HG03280 (cell line): ENCODE results near the gene GOLGA3.
"Not testable (repeated sequence)": the region's sequence is repeated elsewhere in the genome, so short reads cannot be mapped to it uniquely, and the experiment has no call there.

ENCODE experiments used
- ATAC-seq: cut with Tn5 transposase; IDR thresholded peaks from one replicate; pipeline ENCODE4 v1.9.1; 2021; ENCODE audit warnings: mild to moderate bottlenecking, moderate library complexity; ENCODE audit not compliant: unreplicated experiment

GOLGA3 gene

GRCh38 chr12:132781938-132782337, 46.7 kb downstream of the GOLGA3 start:
- ATAC-seq = no peak

- no peak for ATAC-seq
Measured at GRCh38 chr12:132779781-132780353, 48.8 kb downstream of the GOLGA3 start.

GRCh38 chr12:132777614-132778013, 51.1 kb downstream of the GOLGA3 start:
- no peak for ATAC-seq

- no peak for ATAC-seq
Measured at GRCh38 chr12:132776816-132777568, 51.7 kb downstream of the GOLGA3 start.

GRCh38 chr12:132776230-132776625, 52.4 kb downstream of the GOLGA3 start:
- ATAC-seq = not testable (repeated sequence)

GRCh38 chr12:132775502-132776229, 53.0 kb downstream of the GOLGA3 start:
- no peak for ATAC-seq

GRCh38 chr12:132774646-132775275, 53.9 kb downstream of the GOLGA3 start:
- no peak for ATAC-seq

GRCh38 chr12:132774159-132774558, 54.5 kb downstream of the GOLGA3 start:
- ATAC-seq = no peak

GRCh38 chr12:132773077-132773955, 55.4 kb downstream of the GOLGA3 start:
- no peak for ATAC-seq

- ATAC-seq = no peak
Measured at GRCh38 chr12:132772606-132773005, 56.1 kb downstream of the GOLGA3 start.

GRCh38 chr12:132771126-132771838, 57.4 kb downstream of the GOLGA3 start:
- peak; percentile 49 for ATAC-seq

GRCh38 chr12:132766380-132767085, 62.1 kb downstream of the GOLGA3 start:
- ATAC-seq = no peak

GRCh38 chr12:132765361-132765760, 63.3 kb downstream of the GOLGA3 start:
- no peak for ATAC-seq

- ATAC-seq = no peak
Measured at GRCh38 chr12:132764231-132764630, 64.4 kb downstream of the GOLGA3 start.

- peak; percentile 87 for ATAC-seq
Measured at GRCh38 chr12:132761921-132762583, 66.6 kb downstream of the GOLGA3 start.

- peak; percentile 41 for ATAC-seq
Measured at GRCh38 chr12:132761032-132761920, 67.4 kb downstream of the GOLGA3 start, which contains the start of gene ANKLE2. Gene ANKLE2 (minus strand): TSS chr12:132761832. CDS start chr12:132761798, 34 bp downstream.

- no peak for ATAC-seq
Measured at GRCh38 chr12:132759359-132759758, 69.3 kb downstream of the GOLGA3 start.

GRCh38 chr12:132758825-132759224, 69.8 kb downstream of the GOLGA3 start:
- ATAC-seq = not testable (repeated sequence)
